HEK293T (cell line): ENCODE data around the gene DROSHA.

Source experiments
- CTCF ChIA-PET: fragments of 350-600 bp; formaldehyde crosslinking; extraction: SDS; loops from one replicate; lab custom pipeline; 2021; ENCODE audit warnings: antibody characterized with exemption, inconsistent platforms; lab: Yijun Ruan, JAX
- POLR2A ChIA-PET: fragments of 350-600 bp; formaldehyde crosslinking; extraction: SDS; loops from one replicate; lab custom pipeline; 2020; ENCODE audit warnings: antibody characterized with exemption, inconsistent platforms; lab: Yijun Ruan, JAX
- DNase-seq: peaks from one replicate; pipeline ENCODE4 v3.0.0; 2012; ENCODE audit warnings: mixed read lengths; ENCODE audit errors: extremely low spot score
- ARNT ChIP-seq: fragments of 450-650 bp; IDR thresholded peaks from 2 replicates; pipeline ENCODE4 v1.6.1; 2017; ENCODE audit warnings: mild to moderate bottlenecking
- BHLHE40 ChIP-seq: fragments of 450-650 bp; IDR thresholded peaks from 2 replicates; pipeline ENCODE4 v1.6.1; 2016; ENCODE audit warnings: mild to moderate bottlenecking, moderate library complexity, borderline replicate concordance
- CTBP1 ChIP-seq: fragments of 450-650 bp; IDR thresholded peaks from 2 replicates; pipeline ENCODE4 v1.6.1; 2016; ENCODE audit warnings: borderline replicate concordance
- ELF4 ChIP-seq: fragments of 450-650 bp; IDR thresholded peaks from 2 replicates; pipeline ENCODE4 v1.6.1; 2017; ENCODE audit warnings: antibody characterized with exemption
- FOXA1 ChIP-seq: fragments of 450-650 bp; IDR thresholded peaks from 2 replicates; pipeline ENCODE4 v1.6.1; 2016; ENCODE audit warnings: mild to moderate bottlenecking
- FOXK2 ChIP-seq: fragments of 450-650 bp; IDR thresholded peaks from 2 replicates; pipeline ENCODE4 v1.6.1; 2016; ENCODE audit warnings: mild to moderate bottlenecking
- FOXM1 ChIP-seq: fragments of 450-650 bp; IDR thresholded peaks from 2 replicates; pipeline ENCODE4 v1.6.1; 2017; ENCODE audit warnings: mild to moderate bottlenecking, borderline replicate concordance
- HDGF ChIP-seq: fragments of 450-650 bp; IDR thresholded peaks from 2 replicates; pipeline ENCODE4 v1.6.1; 2017; ENCODE audit warnings: antibody characterized with exemption, borderline replicate concordance
- L3MBTL2 ChIP-seq: fragments of 450-650 bp; conservative IDR thresholded peaks from 2 replicates; pipeline ENCODE4 v1.6.1; 2016; ENCODE audit warnings: mild to moderate bottlenecking
- LEF1 ChIP-seq: fragments of 450-650 bp; IDR thresholded peaks from 2 replicates; pipeline ENCODE4 v1.6.1; 2017; ENCODE audit warnings: mild to moderate bottlenecking, borderline replicate concordance
- NFRKB ChIP-seq: fragments of 450-650 bp; IDR thresholded peaks from 2 replicates; pipeline ENCODE4 v1.6.1; 2016; ENCODE audit warnings: mild to moderate bottlenecking, moderate library complexity
- SP1 ChIP-seq: fragments of 450-650 bp; IDR thresholded peaks from 2 replicates; pipeline ENCODE4 v1.6.1; 2017
- SUZ12 ChIP-seq: fragments of 450-650 bp; IDR thresholded peaks from 2 replicates; pipeline ENCODE4 v1.6.1; 2016; ENCODE audit warnings: mild to moderate bottlenecking
- TARDBP ChIP-seq: fragments of 450-650 bp; IDR thresholded peaks from 2 replicates; pipeline ENCODE4 v1.6.1; 2016
- ZNF384 ChIP-seq: fragments of 450-650 bp; IDR thresholded peaks from 2 replicates; pipeline ENCODE4 v1.6.1; 2016
- TF ChIP-seq, protein P1 (sequence below): fragments of 450-650 bp; IDR thresholded peaks from 2 replicates; pipeline ENCODE4 v1.6.1; 2016

DROSHA gene

DNA sequence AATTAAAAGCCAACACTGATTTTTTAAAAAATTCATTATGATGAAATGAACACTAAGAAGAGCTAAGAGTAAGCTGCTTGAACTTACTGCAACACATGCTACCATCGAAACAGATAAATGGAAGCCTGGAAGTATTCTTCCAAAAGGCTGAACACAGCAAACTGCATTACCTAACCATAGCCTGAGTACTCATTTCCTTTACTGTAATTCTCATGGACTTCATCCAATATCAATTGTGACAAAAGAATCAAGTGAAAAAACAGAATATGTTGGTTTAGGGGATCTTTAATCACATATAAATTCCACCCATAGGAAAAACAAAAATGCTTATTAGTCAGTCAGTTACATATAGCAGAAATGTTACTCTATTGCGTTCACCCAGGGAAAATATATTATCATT is 68.5 kb downstream of the DROSHA start:
- no peak for DNase-seq
- TF ChIP-seq SP1: no peak
- no peak for TF ChIP-seq NFRKB
- TF ChIP-seq FOXK2: no peak
- TF ChIP-seq, protein P1, sequence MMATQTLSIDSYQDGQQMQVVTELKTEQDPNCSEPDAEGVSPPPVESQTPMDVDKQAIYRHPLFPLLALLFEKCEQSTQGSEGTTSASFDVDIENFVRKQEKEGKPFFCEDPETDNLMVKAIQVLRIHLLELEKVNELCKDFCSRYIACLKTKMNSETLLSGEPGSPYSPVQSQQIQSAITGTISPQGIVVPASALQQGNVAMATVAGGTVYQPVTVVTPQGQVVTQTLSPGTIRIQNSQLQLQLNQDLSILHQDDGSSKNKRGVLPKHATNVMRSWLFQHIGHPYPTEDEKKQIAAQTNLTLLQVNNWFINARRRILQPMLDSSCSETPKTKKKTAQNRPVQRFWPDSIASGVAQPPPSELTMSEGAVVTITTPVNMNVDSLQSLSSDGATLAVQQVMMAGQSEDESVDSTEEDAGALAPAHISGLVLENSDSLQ: no peak
- no peak for TF ChIP-seq LEF1
- TF ChIP-seq SUZ12: no peak
- no peak for TF ChIP-seq ZNF384
- TF ChIP-seq L3MBTL2: no peak
- no peak for TF ChIP-seq ELF4
- ChIA-PET CTCF (no interaction called here), POLR2A (interaction anchor here (1.4 kb wide), 1 partner anchor 69 kb away, joined by 3 read pairs; the partner anchor contains the start of genes C5orf22 and DROSHA)

DNA sequence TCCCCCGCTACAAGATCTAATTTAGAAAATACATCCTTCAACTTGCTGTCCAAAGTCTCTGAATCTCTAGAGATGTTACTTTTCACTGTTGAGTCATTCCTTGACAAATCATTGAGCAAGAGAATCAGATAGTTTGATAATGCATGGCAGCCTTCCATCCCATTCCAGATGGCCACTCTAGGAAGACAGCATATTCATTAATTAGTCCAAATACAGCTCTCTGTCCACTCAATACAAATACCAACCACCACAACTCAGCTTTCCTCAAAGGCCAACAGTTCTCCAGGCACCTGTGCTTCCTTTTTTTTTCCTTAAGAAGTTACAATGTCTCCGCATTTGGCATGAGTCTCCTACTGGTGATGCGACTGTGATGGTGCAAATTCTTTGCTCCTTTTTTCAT is 72.3 kb downstream of the DROSHA start:
- POLR2A ChIA-PET: no interaction called here
- TF ChIP-seq HDGF: no peak
- DNase-seq: no peak
- CTCF ChIA-PET: no interaction called here

GRCh38 chr5:31455172-31455571 is 76.7 kb downstream of the DROSHA start:
- CTCF ChIA-PET: no interaction called here

DNA sequence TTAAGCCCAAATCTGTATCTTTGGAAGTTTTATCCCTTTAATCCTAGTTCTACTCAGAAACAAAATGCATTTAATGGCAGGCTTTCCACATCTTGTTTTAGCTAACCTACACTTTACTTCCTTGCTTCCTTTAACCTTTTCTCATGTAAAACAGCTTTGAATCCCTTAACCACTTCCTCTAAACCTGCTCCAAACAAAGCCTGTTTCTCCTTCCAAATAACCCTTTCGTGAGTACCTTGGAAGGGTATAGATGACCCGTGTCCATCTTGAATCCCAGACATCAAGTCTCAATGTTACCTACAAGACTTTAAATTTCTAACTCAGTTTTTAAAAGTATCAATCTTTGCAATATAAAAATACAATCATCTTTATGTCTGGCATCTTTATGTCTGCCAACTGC is 78.4 kb downstream of the DROSHA start:
- ChIA-PET CTCF (no interaction called here), POLR2A (interaction anchor here (0.8 kb wide), 1 partner anchor 79 kb away, joined by 3 read pairs; the partner anchor contains the start of genes C5orf22 and DROSHA)
- DNase-seq: no peak
- TF ChIP-seq ZNF384: no peak

More at GRCh38 chr5:31455172-31455571, 76.7 kb downstream of the DROSHA start:
- POLR2A ChIA-PET: no interaction called here
- DNase-seq: no peak
- TF ChIP-seq NFRKB: no peak
- TF ChIP-seq FOXA1: no peak
- no peak for TF ChIP-seq CTBP1
- TF ChIP-seq, protein P1: no peak
- TF ChIP-seq ARNT: no peak
- TF ChIP-seq ELF4: no peak
- no peak for TF ChIP-seq BHLHE40
- TF ChIP-seq SUZ12: no peak
- no peak for TF ChIP-seq ZNF384
- TF ChIP-seq FOXM1: no peak

DNA sequence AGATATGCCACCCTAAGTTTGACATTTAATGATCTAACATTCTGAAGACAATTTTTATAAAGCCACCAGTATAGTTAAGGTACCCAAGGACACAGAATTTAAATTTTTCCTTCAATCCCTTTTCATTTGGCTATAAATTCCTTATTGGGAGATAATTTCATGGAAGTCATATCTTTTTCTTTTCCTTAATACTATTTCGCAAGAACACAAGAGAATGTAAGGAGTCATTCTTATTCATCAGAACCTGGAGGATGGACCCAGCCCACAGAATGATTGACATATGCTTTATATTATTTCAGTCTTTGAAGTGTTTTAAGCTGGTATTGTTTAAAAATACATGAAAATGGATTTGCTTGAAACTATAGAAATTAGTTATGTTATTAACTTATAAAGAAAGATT is 79.6 kb downstream of the DROSHA start:
- DNase-seq: no peak
- ChIA-PET CTCF (no interaction called here), POLR2A (no interaction called here)
- TF ChIP-seq FOXK2: no peak

- TF ChIP-seq SP1 (no peak), ARNT (no peak), ZNF384 (no peak), CTBP1 (no peak), LEF1 (no peak), BHLHE40 (no peak), TARDBP (no peak), SUZ12 (no peak), L3MBTL2 (no peak), FOXM1 (no peak), FOXK2 (no peak), FOXA1 (no peak)
- TF ChIP-seq, protein P1: no peak
- CTCF ChIA-PET: no interaction called here
- POLR2A ChIA-PET: no interaction called here
- no peak for DNase-seq
Measured at GRCh38 chr5:31449962-31450361, 81.9 kb downstream of the DROSHA start.

DNA sequence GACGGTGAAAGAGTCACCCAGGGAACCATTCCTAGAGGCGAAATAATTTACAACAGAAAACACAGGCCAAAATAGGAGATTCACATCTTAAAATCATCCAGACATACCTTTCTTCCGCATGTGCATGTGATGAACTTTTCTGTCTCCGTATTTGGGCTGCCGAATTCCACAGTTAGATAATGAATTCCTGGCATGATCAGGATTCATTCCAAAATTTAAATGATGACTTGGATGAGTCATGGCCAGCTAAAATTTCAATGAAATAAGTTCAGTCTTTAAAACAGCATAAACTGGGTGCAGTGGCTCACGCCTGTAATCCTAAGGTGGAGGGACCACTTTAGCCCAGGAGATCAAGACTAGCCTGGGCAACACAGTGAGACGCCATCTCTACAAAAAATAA is 82.7 kb downstream of the DROSHA start:
- ChIA-PET CTCF (interaction anchor here (0.7 kb wide), 1 partner anchor 25 kb away, joined by 11 read pairs; no protein-coding TSS in a partner anchor), POLR2A (no interaction called here)
- TF ChIP-seq ELF4 (no peak), HDGF (no peak), BHLHE40 (no peak), FOXM1 (no peak), SUZ12 (no peak), FOXK2 (no peak), FOXA1 (no peak), CTBP1 (no peak)
- TF ChIP-seq, protein P1: no peak
- DNase-seq: no peak
